ENCODE data around the gene LIPI.

LIPI gene

GRCh38 chr21:14097881-14098499, 112.8 kb downstream of the LIPI start:
- Histone ChIP-seq H4K8ac (ENCODE audit: low read depth, low read length) (no peak overlapping the region), H2BK15ac (ENCODE audit: low read length) (no peak overlapping the region), H3K4me2 (ENCODE audit: insufficient read depth, low read length, poor library complexity, severe bottlenecking) (no peak overlapping the region), H3K4ac (ENCODE audit: low read length) (no peak overlapping the region), H3K4me1 (ENCODE audit: control insufficient read depth in 2 of 2, insufficient read depth in 1 of 2, low read depth in 1 of 2, low read length in 2 of 2) (peaks cover 0 to 10% of the 10 kb centered on the region in 2 donors), H3K9me3 (replicated peaks in 1 of 2; ENCODE audit: control insufficient read depth in 2 of 2, insufficient read depth in 1 of 2, low read depth in 1 of 2, low read length in 2 of 2) (peaks cover 0 to 3% of the 10 kb centered on the region in 2 donors), H3K36me3 (replicated peaks in 1 of 2; ENCODE audit: control insufficient read depth in 2 of 2, insufficient read depth in 2 of 2, low read length in 2 of 2) (peaks cover 9 to 54% of the 10 kb centered on the region in 2 donors), H2BK12ac (ENCODE audit: low read length) (peak overlapping the region; percentile 16), H2BK5ac (ENCODE audit: low read length) (no peak overlapping the region), H3K14ac (ENCODE audit: low read length) (no peak overlapping the region), H3K9ac (ENCODE audit: low read depth, low read length, poor library complexity) (no peak overlapping the region), H3K27ac (replicated peaks; ENCODE audit: low read length) (no peak overlapping the region), H3K4me3 (ENCODE audit: low read length in 2 of 2) (no peak overlapping the region), H3K23ac (ENCODE audit: low read depth, low read length, poor library complexity) (peak overlapping the region; percentile 65), H2AK5ac (ENCODE audit: low read depth, low read length) (no peak overlapping the region), H3K79me1 (ENCODE audit: low read depth, low read length) (peaks cover 3% of the 10 kb centered on the region), H2BK120ac (ENCODE audit: low read depth, low read length) (no peak overlapping the region), H4K91ac (ENCODE audit: low read depth, low read length, poor library complexity) (no peak overlapping the region), H2AFZ (ENCODE audit: low read length) (no peak overlapping the region), H3K18ac (ENCODE audit: low read length) (no peak overlapping the region), H3K27me3 (ENCODE audit: control insufficient read depth in 3 of 3, insufficient read depth in 3 of 3, low read depth in 1 of 3, low read length in 3 of 3) (no peaks in the 10 kb centered on the region)
- WGBS, 2 donors (ENCODE audit: extremely low coverage in 2 of 2, insufficient read length in 2 of 2, insufficient replicate concordance in 1 of 2): 100% methylated on average over 1 of the region's 2 CpGs; no CpG with 5 or more reads in 1 of the 2 donors
- DNase-seq (ENCODE audit: low spot score): no peak

GRCh38 chr21:14096577-14096976, 114.2 kb downstream of the LIPI start:
- H3K9me3 ChIP-seq (replicated peaks in 1 of 2; ENCODE audit: control insufficient read depth in 2 of 2, insufficient read depth in 1 of 2, low read depth in 1 of 2, low read length in 2 of 2): peaks cover 0 to 3% of the 10 kb centered on the region in 2 donors
- no peak overlapping the region for H2BK5ac ChIP-seq (ENCODE audit: low read length)
- no peaks in the 10 kb centered on the region for H3K27me3 ChIP-seq (ENCODE audit: control insufficient read depth in 3 of 3, insufficient read depth in 3 of 3, low read depth in 1 of 3, low read length in 3 of 3)
- H3K4me3 ChIP-seq (ENCODE audit: low read length in 2 of 2): no peak overlapping the region
- no peak overlapping the region for H2AK5ac ChIP-seq (ENCODE audit: low read depth, low read length)
- peaks cover 0 to 10% of the 10 kb centered on the region in 2 donors for H3K4me1 ChIP-seq (ENCODE audit: control insufficient read depth in 2 of 2, insufficient read depth in 1 of 2, low read depth in 1 of 2, low read length in 2 of 2)
- no peak overlapping the region for H2AFZ ChIP-seq (ENCODE audit: low read length)
- H2BK15ac ChIP-seq (ENCODE audit: low read length): no peak overlapping the region
- no peak for DNase-seq (ENCODE audit: low spot score)
- no CpG with 5 or more reads among the region's 6 CpGs for WGBS, 2 donors (ENCODE audit: extremely low coverage in 2 of 2, insufficient read length in 2 of 2, insufficient replicate concordance in 1 of 2)
- H4K91ac ChIP-seq (ENCODE audit: low read depth, low read length, poor library complexity): no peak overlapping the region
- H3K27ac ChIP-seq (replicated peaks; ENCODE audit: low read length): no peak overlapping the region
- H3K79me1 ChIP-seq (ENCODE audit: low read depth, low read length): peaks cover 3% of the 10 kb centered on the region
- no peak overlapping the region for H3K9ac ChIP-seq (ENCODE audit: low read depth, low read length, poor library complexity)
- no peak overlapping the region for H3K23ac ChIP-seq (ENCODE audit: low read depth, low read length, poor library complexity)
- H2BK12ac ChIP-seq (ENCODE audit: low read length): no peak overlapping the region
- H4K8ac ChIP-seq (ENCODE audit: low read depth, low read length): no peak overlapping the region
- no peak overlapping the region for H3K14ac ChIP-seq (ENCODE audit: low read length)
- peaks cover 9 to 51% of the 10 kb centered on the region in 2 donors for H3K36me3 ChIP-seq (replicated peaks in 1 of 2; ENCODE audit: control insufficient read depth in 2 of 2, insufficient read depth in 2 of 2, low read length in 2 of 2)
- H3K4ac ChIP-seq (ENCODE audit: low read length): no peak overlapping the region
- H3K4me2 ChIP-seq (ENCODE audit: insufficient read depth, low read length, poor library complexity, severe bottlenecking): no peak overlapping the region
- H2BK120ac ChIP-seq (ENCODE audit: low read depth, low read length): no peak overlapping the region
- H3K18ac ChIP-seq (ENCODE audit: low read length): no peak overlapping the region

GRCh38 chr21:14096172-14096571, 114.6 kb downstream of the LIPI start:
- H3K27ac ChIP-seq (replicated peaks; ENCODE audit: low read length): no peak overlapping the region
- no peak for DNase-seq (ENCODE audit: low spot score)
- no peak overlapping the region for H3K4ac ChIP-seq (ENCODE audit: low read length)
- H3K9me3 ChIP-seq (replicated peaks in 1 of 2; ENCODE audit: control insufficient read depth in 2 of 2, insufficient read depth in 1 of 2, low read depth in 1 of 2, low read length in 2 of 2): peaks cover 0 to 3% of the 10 kb centered on the region in 2 donors
- H3K79me1 ChIP-seq (ENCODE audit: low read depth, low read length): peaks cover 3% of the 10 kb centered on the region
- no peak overlapping the region for H3K4me2 ChIP-seq (ENCODE audit: insufficient read depth, low read length, poor library complexity, severe bottlenecking)
- H2BK15ac ChIP-seq (ENCODE audit: low read length): no peak overlapping the region
- peaks cover 0 to 10% of the 10 kb centered on the region in 2 donors for H3K4me1 ChIP-seq (ENCODE audit: control insufficient read depth in 2 of 2, insufficient read depth in 1 of 2, low read depth in 1 of 2, low read length in 2 of 2)
- H3K23ac ChIP-seq (ENCODE audit: low read depth, low read length, poor library complexity): no peak overlapping the region
- no CpG with 5 or more reads among the region's 4 CpGs for WGBS, 2 donors (ENCODE audit: extremely low coverage in 2 of 2, insufficient read length in 2 of 2, insufficient replicate concordance in 1 of 2)
- H2AK5ac ChIP-seq (ENCODE audit: low read depth, low read length): no peak overlapping the region
- no peak overlapping the region for H3K9ac ChIP-seq (ENCODE audit: low read depth, low read length, poor library complexity)
- H2BK5ac ChIP-seq (ENCODE audit: low read length): no peak overlapping the region
- H3K36me3 ChIP-seq (replicated peaks in 1 of 2; ENCODE audit: control insufficient read depth in 2 of 2, insufficient read depth in 2 of 2, low read length in 2 of 2): peaks cover 9 to 51% of the 10 kb centered on the region in 2 donors
- H3K27me3 ChIP-seq (ENCODE audit: control insufficient read depth in 3 of 3, insufficient read depth in 3 of 3, low read depth in 1 of 3, low read length in 3 of 3): no peaks in the 10 kb centered on the region
- no peak overlapping the region for H3K18ac ChIP-seq (ENCODE audit: low read length)
- H2BK12ac ChIP-seq (ENCODE audit: low read length): no peak overlapping the region
- no peak overlapping the region for H4K91ac ChIP-seq (ENCODE audit: low read depth, low read length, poor library complexity)
- no peak overlapping the region for H3K14ac ChIP-seq (ENCODE audit: low read length)
- H2BK120ac ChIP-seq (ENCODE audit: low read depth, low read length): no peak overlapping the region
- H3K4me3 ChIP-seq (ENCODE audit: low read length in 2 of 2): no peak overlapping the region
- H2AFZ ChIP-seq (ENCODE audit: low read length): no peak overlapping the region
- no peak overlapping the region for H4K8ac ChIP-seq (ENCODE audit: low read depth, low read length)

- Histone ChIP-seq H3K4me2 (ENCODE audit: insufficient read depth, low read length, poor library complexity, severe bottlenecking) (no peak overlapping the region), H2BK5ac (ENCODE audit: low read length) (no peak overlapping the region), H4K91ac (ENCODE audit: low read depth, low read length, poor library complexity) (no peak overlapping the region), H3K9me3 (replicated peaks in 1 of 2; ENCODE audit: control insufficient read depth in 2 of 2, insufficient read depth in 1 of 2, low read depth in 1 of 2, low read length in 2 of 2) (peaks cover 0 to 3% of the 10 kb centered on the region in 2 donors), H3K23ac (ENCODE audit: low read depth, low read length, poor library complexity) (no peak overlapping the region), H3K27ac (replicated peaks; ENCODE audit: low read length) (peak overlapping the region; percentile 59), H3K4ac (ENCODE audit: low read length) (no peak overlapping the region), H4K8ac (ENCODE audit: low read depth, low read length) (no peak overlapping the region), H3K14ac (ENCODE audit: low read length) (no peak overlapping the region), H2BK12ac (ENCODE audit: low read length) (no peak overlapping the region), H3K4me1 (ENCODE audit: control insufficient read depth in 2 of 2, insufficient read depth in 1 of 2, low read depth in 1 of 2, low read length in 2 of 2) (peaks cover 0 to 10% of the 10 kb centered on the region in 2 donors), H3K27me3 (ENCODE audit: control insufficient read depth in 3 of 3, insufficient read depth in 3 of 3, low read depth in 1 of 3, low read length in 3 of 3) (no peaks in the 10 kb centered on the region), H3K9ac (ENCODE audit: low read depth, low read length, poor library complexity) (no peak overlapping the region), H3K79me1 (ENCODE audit: low read depth, low read length) (peaks cover 3% of the 10 kb centered on the region), H2BK15ac (ENCODE audit: low read length) (no peak overlapping the region), H2AFZ (ENCODE audit: low read length) (no peak overlapping the region), H2BK120ac (ENCODE audit: low read depth, low read length) (no peak overlapping the region), H3K36me3 (replicated peaks in 1 of 2; ENCODE audit: control insufficient read depth in 2 of 2, insufficient read depth in 2 of 2, low read length in 2 of 2) (peaks cover 9 to 56% of the 10 kb centered on the region in 2 donors), H3K18ac (ENCODE audit: low read length) (peak overlapping the region; percentile 3), H2AK5ac (ENCODE audit: low read depth, low read length) (no peak overlapping the region), H3K4me3 (ENCODE audit: low read length in 2 of 2) (no peak overlapping the region)
- DNase-seq (ENCODE audit: low spot score): peak; percentile 37
- WGBS, 2 donors (ENCODE audit: extremely low coverage in 2 of 2, insufficient read length in 2 of 2, insufficient replicate concordance in 1 of 2): no CpG with 5 or more reads among the region's 2 CpGs
Measured at GRCh38 chr21:14095056-14095455, 115.7 kb downstream of the LIPI start.

All from neuronal stem cell (in vitro differentiated cells).